HG03196 (cell line): ENCODE data around the gene NEDD4.
"Not testable (repeated sequence)": the region's sequence is repeated elsewhere in the genome, so short reads cannot be mapped to it uniquely, and the experiment has no call there.

Experiments
- ATAC-seq: cut with Tn5 transposase; IDR thresholded peaks from one replicate; pipeline ENCODE4 v1.9.1; 2021; ENCODE audit not compliant: unreplicated experiment

The NEDD4 gene

GRCh38 chr15:55959744-55960447 lies 33.5 kb downstream of the NEDD4 start:
- no peak for ATAC-seq

GRCh38 chr15:55958349-55958748 lies 35.1 kb downstream of the NEDD4 start:
- no peak for ATAC-seq

DNA sequence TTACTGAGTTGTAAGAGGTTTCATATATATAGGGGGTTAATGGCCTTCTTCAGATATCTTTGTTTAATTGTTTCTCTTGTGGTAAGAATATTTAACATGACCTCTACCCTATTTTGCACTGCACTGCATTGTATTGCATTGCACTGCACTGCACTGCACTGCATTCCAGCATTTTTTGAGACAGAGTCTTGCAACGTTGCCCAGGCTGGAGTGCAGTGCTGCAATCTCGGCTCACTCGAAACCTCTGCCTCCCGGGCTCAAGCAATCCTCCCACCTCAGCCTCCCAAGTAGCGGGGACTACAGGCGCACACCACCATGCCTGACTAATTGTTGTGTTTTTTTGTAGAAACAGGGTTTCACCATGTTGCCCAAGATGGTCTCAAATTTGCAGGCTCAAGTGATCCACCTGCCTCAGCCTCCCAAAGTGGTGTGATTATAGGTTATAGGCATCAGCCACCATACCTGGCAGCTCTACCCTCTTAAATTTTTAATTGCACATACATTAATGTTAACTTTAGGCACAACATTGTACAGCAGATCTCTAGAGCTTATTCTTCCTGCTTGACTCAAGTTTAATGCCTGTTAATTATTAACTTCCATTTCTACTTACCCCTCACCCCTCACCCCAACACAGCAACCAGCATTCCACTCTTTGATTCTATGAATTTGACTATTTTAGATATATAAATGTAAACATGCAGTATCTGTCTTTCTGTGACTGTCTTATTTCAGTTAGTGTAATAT lies 38.4 kb downstream of the NEDD4 start:
- ATAC-seq: no peak

DNA sequence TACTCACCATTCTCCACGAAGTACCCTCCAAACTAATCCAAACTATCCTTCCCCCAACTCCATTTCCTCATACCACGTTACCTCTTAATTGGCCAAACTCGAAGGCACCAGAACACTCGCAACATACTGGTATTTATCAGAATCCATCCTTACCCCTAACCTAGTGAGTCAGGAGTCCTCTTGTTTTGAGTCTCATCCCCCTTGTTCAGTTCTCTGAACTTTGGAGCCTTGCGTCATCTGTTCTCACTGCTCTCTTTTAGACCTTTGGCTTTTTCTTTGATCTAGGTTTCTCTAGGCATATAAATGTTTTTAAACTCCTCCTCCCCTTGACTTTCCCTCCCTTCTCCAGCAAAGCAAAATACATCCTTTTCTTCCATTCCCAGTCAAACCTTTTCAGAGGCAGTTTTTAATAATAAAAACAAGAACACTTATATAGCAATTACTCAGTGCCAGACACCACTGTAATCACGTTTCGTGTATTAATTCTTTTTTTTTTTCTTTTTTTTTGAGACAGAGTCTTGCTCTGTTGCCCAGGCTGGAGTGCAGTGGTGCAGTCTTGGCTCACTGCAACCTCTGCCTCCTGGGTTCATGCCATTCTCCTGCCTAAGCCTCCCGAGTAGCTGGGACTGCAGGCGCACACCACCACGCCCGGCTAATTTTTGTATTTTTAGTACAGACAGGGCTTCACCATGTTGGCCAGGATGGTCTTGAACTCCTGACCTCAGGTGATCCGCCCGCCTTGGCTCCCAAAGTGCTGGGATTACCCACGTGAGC lies 40.7 kb downstream of the NEDD4 start:
- not testable (repeated sequence) for ATAC-seq

GRCh38 chr15:55944606-55945005 lies 48.8 kb downstream of the NEDD4 start:
- not testable (repeated sequence) for ATAC-seq

- no peak for ATAC-seq
These were observed 51.1 kb downstream of the NEDD4 start for GRCh38 chr15:55942332-55942731.

DNA sequence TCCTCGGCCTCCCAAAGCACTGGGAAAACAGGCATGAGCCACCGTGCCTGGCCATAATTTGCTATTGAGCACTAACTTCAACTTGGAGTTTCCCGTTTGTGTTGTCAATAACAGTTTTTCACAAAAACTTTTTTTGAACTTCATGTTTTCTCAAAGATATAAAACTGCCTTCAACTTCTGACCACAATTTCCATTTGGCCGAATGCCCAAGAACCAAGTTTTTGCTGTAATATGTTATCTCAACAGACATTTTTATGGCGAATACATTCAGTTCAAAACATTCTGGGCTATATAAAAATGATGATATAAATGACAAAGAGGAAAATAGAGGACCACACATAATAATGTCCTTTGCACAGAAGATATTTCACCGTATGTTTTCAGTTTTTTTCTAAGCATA lies 56.4 kb downstream of the NEDD4 start:
- no peak for ATAC-seq

- ATAC-seq: no peak
These were observed 64.5 kb downstream of the NEDD4 start for GRCh38 chr15:55928955-55929354.

DNA sequence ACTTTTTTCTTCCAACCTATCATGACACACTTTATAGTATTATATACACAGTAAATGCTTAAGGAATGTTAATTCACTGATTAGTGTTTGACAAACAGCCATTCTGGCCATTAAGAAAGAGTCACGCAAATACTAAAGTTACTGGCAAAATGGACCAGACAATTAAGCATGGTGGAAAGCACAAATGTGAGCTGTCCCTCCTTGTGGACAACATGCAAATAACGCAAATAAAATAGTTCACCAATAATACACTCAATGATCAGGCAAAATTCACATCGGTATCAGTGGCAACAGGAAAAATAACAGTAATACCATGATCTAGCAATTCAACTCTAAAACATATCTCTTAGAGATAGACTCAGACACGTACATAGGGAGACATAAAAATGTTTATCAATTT lies 71.7 kb downstream of the NEDD4 start:
- no peak for ATAC-seq

DNA sequence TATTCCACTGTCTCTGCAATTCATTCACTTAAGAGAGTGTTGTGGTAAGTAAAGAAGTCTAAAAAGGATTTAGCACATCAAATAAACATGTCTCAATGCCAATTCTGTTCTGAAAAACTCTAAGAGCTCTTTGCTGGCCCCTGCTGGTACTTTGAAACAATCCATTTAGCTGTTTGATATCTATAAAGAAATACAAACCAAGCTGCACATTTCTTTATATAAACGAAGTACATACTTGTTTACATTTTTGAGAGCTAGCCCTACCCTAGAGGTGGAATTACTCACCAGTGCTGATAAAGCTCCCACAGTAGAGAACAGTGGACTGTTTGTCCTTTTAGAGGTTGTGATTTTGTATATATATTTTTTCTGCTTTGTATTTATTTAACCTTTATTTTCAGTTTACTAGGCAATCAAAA lies 75.5 kb downstream of the NEDD4 start:
- no peak for ATAC-seq

GRCh38 chr15:55916666-55917409 lies 76.6 kb downstream of the NEDD4 start:
- no peak for ATAC-seq

DNA sequence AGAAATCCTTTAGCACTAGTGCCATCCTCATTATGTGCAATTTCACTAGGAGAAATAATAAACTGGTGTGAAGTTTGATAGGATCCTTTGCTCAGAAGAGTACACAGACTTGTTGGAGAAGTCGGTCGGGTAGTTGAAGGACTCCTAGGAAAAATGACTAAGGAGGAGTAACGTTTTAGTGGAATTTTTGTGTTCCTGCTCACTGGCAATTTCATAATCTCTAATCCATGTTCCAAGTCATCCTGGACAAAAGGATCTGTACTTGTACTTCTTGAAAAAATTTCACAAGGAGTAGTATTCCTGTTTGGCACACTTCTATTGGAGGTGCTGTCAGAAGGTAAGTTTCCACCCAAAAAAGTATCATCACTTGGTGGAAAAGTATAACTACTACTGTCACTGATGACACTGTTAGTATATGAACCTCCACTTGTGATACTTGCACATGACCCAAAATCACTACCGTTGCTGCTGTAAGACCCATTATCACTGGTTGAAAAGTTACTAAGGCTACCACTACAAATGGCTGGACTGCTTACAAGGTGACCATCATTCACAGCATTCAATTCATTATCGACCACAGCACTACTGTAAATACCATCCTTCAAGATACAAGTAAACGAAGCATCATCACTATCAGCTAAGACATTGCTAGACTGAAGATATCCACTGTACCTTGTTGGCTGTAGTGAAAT lies 77.4 kb downstream of the NEDD4 start:
- ATAC-seq: no peak

DNA sequence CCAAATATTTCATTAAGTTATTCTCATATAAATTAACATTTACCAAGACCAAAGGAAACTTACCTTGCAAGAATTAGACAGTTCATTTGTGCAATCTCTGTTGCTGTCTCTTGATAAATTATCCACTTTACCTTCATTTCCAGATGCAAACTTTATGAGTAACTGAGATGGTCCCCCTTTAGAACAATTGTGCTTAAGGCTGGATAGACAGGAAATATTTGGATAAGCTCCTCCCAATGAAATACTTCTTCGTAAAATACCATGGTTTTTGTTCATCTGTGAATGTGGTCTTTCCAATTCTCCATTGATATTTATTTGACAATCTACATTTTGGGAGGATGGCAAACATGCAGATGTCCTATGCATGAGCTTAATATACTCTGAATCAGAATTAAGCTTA lies 78.2 kb downstream of the NEDD4 start:
- no peak for ATAC-seq

GRCh38 chr15:55914446-55914845 lies 79.0 kb downstream of the NEDD4 start:
- no peak for ATAC-seq

GRCh38 chr15:55912982-55913381 lies 80.4 kb downstream of the NEDD4 start:
- ATAC-seq: no peak

- ATAC-seq: no peak
These were observed 84.2 kb downstream of the NEDD4 start for GRCh38 chr15:55909036-55909811.

DNA sequence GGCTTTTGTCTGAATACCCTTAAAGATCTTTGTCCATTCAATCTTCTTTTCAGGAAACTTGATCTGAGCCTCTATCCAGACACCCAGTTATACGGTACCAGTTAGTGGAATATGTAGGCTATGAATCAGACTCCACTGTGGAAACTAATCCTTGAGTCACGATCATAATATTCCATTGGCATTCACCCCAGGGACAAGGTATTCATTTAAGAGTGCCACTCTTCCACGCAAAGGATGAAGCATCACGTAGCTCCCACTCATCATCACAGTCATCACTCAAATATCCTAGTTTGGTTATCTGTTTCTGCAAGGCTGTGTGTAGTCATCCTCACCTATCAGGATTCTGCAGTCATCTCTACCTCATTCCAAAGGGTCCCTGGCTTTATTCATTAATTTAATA lies 85.6 kb downstream of the NEDD4 start:
- no peak for ATAC-seq

GRCh38 chr15:55902981-55903380 lies 90.4 kb downstream of the NEDD4 start:
- ATAC-seq: no peak

DNA sequence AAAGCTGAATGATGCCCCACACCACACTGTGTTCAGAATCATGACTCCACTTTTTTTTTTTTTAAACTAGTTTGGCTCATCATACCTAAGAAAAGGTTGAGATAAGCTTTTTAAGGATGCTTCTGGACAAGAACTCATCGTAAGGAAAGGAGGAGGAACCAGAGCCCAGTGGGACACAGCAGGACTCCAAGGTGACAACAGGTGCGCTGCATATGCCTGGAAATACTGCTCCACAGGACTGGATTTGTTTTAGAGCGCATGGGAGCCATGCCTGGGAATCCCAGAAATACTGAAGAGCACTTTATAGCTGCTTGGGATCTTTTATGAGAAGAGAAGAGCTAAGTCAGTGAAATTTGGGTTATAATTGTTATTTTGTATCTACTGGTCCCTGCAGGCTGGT lies 93.4 kb downstream of the NEDD4 start:
- ATAC-seq: no peak

GRCh38 chr15:55899537-55899936 lies 93.9 kb downstream of the NEDD4 start:
- no peak for ATAC-seq
